ENCODE measurements around the gene NMRAL1.

DNA sequence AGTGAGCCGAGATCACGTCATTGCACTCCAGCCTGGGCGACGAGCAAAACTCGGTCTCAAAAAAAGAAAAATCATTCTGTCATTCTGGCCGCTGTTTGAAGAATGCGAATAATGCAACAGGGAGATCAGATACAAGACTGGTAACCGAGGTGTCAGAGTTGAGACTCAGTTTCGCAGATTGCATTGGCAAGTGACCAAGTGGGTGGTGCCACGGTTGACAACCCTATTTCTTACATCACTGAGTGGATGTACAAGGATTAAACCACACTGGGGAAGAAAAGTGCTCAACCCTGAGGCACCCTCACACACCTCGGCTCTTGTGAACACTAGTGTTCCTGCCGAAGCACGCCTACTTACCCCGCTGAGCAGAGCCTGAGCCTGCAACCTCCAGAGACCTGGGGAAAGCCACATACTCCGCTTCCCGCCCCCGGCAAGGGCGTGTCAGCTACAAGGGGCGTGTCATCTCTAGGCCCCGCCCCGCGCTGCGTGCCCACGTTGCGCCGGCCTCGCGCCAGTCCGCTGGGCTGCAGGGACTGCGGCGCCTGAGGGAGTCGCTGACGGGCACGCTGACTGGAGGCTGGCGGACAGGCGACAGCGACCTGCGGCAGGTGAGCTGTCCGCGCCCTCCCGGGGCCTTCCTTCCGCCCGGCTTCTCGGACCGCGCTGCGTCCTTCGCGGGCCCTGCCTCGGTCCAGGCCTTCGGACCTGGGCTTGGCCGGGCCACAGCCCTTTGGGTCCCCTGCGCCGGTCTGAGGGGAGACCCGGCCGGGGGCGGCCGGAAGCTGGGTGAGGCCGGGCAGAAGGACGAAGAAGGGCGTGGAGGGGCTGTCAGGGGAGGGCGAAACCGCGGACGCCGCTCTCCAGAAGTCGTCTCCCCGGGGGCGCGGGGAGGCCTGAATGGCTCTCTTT, 1.7 kb upstream of the NMRAL1 start, which contains the start of gene HMOX2:
- TF ChIP-seq, protein P1, sequence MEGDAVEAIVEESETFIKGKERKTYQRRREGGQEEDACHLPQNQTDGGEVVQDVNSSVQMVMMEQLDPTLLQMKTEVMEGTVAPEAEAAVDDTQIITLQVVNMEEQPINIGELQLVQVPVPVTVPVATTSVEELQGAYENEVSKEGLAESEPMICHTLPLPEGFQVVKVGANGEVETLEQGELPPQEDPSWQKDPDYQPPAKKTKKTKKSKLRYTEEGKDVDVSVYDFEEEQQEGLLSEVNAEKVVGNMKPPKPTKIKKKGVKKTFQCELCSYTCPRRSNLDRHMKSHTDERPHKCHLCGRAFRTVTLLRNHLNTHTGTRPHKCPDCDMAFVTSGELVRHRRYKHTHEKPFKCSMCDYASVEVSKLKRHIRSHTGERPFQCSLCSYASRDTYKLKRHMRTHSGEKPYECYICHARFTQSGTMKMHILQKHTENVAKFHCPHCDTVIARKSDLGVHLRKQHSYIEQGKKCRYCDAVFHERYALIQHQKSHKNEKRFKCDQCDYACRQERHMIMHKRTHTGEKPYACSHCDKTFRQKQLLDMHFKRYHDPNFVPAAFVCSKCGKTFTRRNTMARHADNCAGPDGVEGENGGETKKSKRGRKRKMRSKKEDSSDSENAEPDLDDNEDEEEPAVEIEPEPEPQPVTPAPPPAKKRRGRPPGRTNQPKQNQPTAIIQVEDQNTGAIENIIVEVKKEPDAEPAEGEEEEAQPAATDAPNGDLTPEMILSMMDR (IDR thresholded peaks at IDR 0.05) = peak in 5 of 6 experiments; percentile 23 to 65 (median 58)
- TF ChIP-seq POLR2AphosphoS5 (IDR thresholded peaks at IDR 0.05) = peak; percentile 84 to 98

All from upper lobe of left lung (tissue), 4 donors.